Activated CD8-positive, alpha-beta memory T cell treated with anti-CD3 and anti-CD28 coated beads for 36 hours (primary cell): Measurements from ENCODE around the gene LRFN4. TPM values are rescaled to one million over a fixed set of nuclear protein-coding genes. Genes with fewer than 3 reads are reported as not detected.
"Not testable (repeated sequence)": the region's sequence is repeated elsewhere in the genome, so short reads cannot be mapped to it uniquely, and the experiment has no call there.

ENCODE experiments used
- CTCF ChIA-PET: fragments of 350-600 bp; sonication (Branson Sonifier 250); formaldehyde crosslinking; loops from one replicate; lab custom pipeline; 2021; ENCODE audit warnings: antibody characterized with exemption; lab: Charles Lee
- POLR2A ChIA-PET: fragments of 350-600 bp; sonication (Branson Sonifier 250); formaldehyde crosslinking; loops from one replicate; lab custom pipeline; 2021; ENCODE audit warnings: antibody characterized with exemption; lab: Charles Lee
- total RNA-seq, 2 experiments: library from RNA; stranded (reverse); gene quantifications; one replicate each; pipeline ENCODE4 v1.2.3, GENCODE V29; 2021

Gene LRFN4
- 10 to 100 TPM; 40.5 to 42.3 TPM for total RNA-seq

GRCh38 chr11:66856496-66857233 is at the start of gene LRFN4:
Gene LRFN4 (plus strand): TSS chr11:66857064. CDS start chr11:66857745, 681 bp downstream.
- CTCF ChIA-PET = interaction anchor here (2.0 to 2.3 kb wide), 2 partner anchors 11 to 12 kb away, joined by 7 to 8 read pairs; partner anchors contain the start of gene RCE1
- POLR2A ChIA-PET = interaction anchor here (0.8 to 1.3 kb wide), 3 partner anchors 9 to 14 kb away, joined by 3 to 15 read pairs (median 3); partner anchors contain the start of gene RCE1

GRCh38 chr11:66809592-66809991 is 47.3 kb upstream of the LRFN4 start:
- ChIA-PET POLR2A (no interaction called here), CTCF (no interaction called here)

GRCh38 chr11:66810576-66811185 is 46.2 kb upstream of the LRFN4 start:
- ChIA-PET POLR2A (no interaction called here), CTCF (no interaction called here)

GRCh38 chr11:66814678-66815077 is 42.2 kb upstream of the LRFN4 start:
- ChIA-PET CTCF (no interaction called here), POLR2A (no interaction called here)

GRCh38 chr11:66815646-66816045 is 41.2 kb upstream of the LRFN4 start:
- ChIA-PET POLR2A (no interaction called here), CTCF (interaction anchor here (0.6 kb wide), 1 partner anchor 1650 kb away, joined by 4 read pairs; no protein-coding TSS in a partner anchor)

GRCh38 chr11:66818231-66818955 is 38.5 kb upstream of the LRFN4 start:
- POLR2A ChIA-PET = no interaction called here
- CTCF ChIA-PET = no interaction called here

DNA sequence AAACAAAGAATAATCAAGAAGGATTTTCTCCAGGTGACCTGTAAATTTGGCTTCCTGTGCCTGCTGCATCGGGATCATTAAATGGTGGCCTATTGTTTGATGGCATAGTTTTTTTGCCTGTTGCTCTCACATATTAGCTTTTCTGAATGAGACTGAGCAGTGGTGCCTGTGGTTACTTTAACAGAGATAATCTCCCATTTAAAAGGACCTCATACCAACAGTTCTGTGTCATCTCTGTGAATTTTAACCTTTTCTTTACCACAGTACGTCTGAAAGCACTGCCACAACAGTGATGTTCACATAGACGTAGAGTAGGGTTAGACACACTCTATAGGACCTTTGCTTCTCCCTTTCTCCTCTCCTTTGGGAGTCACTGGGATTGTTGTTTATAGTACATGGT is 36.5 kb upstream of the LRFN4 start:
- POLR2A ChIA-PET = no interaction called here

DNA sequence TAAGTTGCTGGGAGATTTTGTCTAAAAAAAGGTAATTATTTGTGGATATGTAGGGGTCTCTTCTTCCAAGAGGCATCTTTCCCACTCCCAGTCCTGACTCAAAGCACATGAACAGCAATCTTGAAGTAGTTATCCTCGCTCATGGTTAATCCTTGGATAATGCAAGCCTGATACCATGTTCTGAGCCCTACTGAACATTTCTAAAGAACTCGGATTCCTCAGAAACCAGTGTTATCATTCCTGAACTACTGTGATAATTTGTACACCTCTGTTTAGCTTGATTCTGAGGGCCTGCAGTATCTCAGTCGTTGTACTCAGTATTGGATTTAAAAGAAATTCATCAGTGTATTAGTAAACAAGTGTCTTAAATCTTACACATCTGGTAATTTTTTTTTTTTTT is 36.0 kb upstream of the LRFN4 start:
- POLR2A ChIA-PET = no interaction called here

More for the DNA sequence above, 36.5 kb upstream of the LRFN4 start:
- CTCF ChIA-PET = interaction anchor here (0.7 kb wide), 1 partner anchor 550 kb away, joined by 3 read pairs; no protein-coding TSS in a partner anchor

DNA sequence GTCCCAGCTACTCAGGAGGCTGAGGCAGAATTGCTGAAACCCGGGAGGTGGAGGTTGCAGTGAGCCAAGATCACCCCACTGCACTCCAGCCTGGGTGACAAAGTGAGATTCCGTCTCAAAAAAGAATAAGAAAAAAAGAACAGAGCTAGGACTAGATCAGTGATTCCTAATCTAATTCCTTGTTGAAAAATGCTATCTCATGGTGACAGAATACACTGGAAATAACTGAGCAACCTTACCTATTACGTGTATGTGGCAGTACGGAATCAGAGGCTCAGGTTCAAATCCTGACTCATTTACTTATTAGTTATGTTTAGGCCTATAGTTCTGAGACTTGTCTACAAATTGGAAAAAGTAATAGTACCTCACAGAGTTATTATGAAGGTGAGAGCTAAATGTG is 33.2 kb upstream of the LRFN4 start:
- CTCF ChIA-PET = no interaction called here
- POLR2A ChIA-PET = no interaction called here

More for the DNA sequence above, 36.0 kb upstream of the LRFN4 start:
- CTCF ChIA-PET = interaction anchor here (0.7 kb wide), 1 partner anchor 549 kb away, joined by 3 read pairs; no protein-coding TSS in a partner anchor

- CTCF ChIA-PET = interaction anchor here (1.5 kb wide), 1 partner anchor 60 kb away, joined by 4 read pairs; no protein-coding TSS in a partner anchor
Measured at GRCh38 chr11:66824573-66824972, 32.3 kb upstream of the LRFN4 start.

GRCh38 chr11:66834539-66834845 is 22.4 kb upstream of the LRFN4 start:
- POLR2A ChIA-PET = interaction anchor here (1.0 kb wide), 1 partner anchor 8 kb away, joined by 5 read pairs; no protein-coding TSS in a partner anchor
- CTCF ChIA-PET = interaction anchor here (0.6 to 2.6 kb wide), 12 partner anchors 9 to 413 kb away, joined by 3 to 12 read pairs (median 4); partner anchors contain the start of genes NPAS4 and RCE1

More at GRCh38 chr11:66824573-66824972, 32.3 kb upstream of the LRFN4 start:
- POLR2A ChIA-PET = not testable (repeated sequence)

DNA sequence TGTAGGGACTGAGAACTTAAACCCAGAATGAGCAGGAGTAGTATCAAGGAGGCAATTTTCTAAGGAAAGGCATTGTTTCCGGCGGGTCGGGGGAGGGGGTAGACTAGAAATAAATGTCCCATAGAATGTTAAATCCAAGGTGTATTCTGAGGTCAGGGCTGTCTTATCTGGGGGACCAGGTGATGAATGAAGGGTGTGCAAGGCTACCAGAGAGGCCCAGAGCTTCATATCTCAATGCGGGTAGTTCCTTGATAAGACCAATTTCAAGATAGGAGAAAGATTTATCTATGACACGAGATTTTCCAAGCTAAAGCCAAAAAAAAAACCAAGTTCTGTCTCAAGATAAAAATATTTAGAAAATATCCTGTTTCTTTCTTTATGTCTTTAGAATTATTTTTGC is 21.9 kb upstream of the LRFN4 start:
- ChIA-PET POLR2A (no interaction called here), CTCF (interaction anchor here (0.6 to 2.6 kb wide), 11 partner anchors 8 to 325 kb away, joined by 3 to 12 read pairs (median 4); partner anchors contain the start of gene RCE1)

GRCh38 chr11:66835768-66836405 is 21.0 kb upstream of the LRFN4 start:
- CTCF ChIA-PET = no interaction called here
- POLR2A ChIA-PET = no interaction called here

GRCh38 chr11:66840317-66841091 is 16.4 kb upstream of the LRFN4 start:
- CTCF ChIA-PET = interaction anchor here (0.7 to 1.4 kb wide), 3 partner anchors 9 to 419 kb away, joined by 3 to 6 read pairs (median 4); partner anchors contain the start of gene RBM4B
- POLR2A ChIA-PET = interaction anchor here (0.5 to 0.7 kb wide), 4 partner anchors 11 to 935 kb away, joined by 3 to 10 read pairs (median 6); no protein-coding TSS in a partner anchor

DNA sequence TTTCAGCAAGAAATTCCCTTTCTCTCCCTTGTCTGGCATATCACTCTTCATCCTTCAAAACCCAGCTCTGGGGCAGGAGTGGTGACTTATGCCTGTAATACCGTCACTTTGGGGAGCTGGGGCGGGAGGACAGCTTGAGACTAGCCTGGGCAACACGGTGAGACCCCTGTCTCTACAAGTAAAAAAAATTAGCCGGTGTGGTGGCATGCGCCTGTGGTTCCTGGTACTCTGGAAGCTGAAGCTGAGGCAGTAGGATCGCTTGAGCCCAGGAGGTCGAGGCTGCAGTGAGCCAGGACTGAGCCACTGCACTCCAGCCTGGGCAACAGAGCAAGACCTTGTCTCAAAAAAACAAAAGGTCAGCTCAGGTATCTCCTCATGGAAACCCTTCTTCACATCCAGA is 15.0 kb upstream of the LRFN4 start:
- ChIA-PET POLR2A (interaction anchor here (1.4 to 2.4 kb wide), 2 partner anchors 8 to 14 kb away, joined by 5 to 15 read pairs; no protein-coding TSS in a partner anchor), CTCF (interaction anchor here (1.1 to 1.7 kb wide), 4 partner anchors 10 to 163 kb away, joined by 3 to 4 read pairs (median 4); no protein-coding TSS in a partner anchor)

DNA sequence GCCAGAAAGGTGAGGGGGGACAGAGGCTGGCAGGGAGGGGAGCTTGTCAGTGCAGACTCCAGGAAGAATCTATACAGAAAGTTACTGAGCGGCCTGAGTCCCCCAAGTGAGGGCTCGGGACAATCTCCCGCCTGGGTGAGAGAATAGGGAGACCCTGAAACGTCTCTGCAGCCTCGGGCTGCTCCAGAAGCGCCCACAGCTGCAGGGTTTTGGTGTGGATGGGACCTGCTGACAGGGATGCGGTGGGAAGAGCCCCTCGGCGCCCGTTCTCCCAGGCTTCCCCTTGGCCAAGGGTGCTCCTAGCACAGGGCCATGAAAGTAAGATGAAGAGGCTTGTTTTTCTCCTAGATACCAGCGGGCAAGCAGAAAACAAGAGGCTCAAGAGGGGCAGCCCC is 14.4 kb upstream of the LRFN4 start:
- CTCF ChIA-PET = interaction anchor here (1.1 to 2.1 kb wide), 5 partner anchors 9 to 164 kb away, joined by 3 to 10 read pairs (median 4); no protein-coding TSS in a partner anchor
- POLR2A ChIA-PET = interaction anchor here (1.4 to 2.4 kb wide), 4 partner anchors 8 to 226 kb away, joined by 5 to 15 read pairs (median 7); no protein-coding TSS in a partner anchor
